Upper lobe of left lung (tissue), 6 donors: Measurements from ENCODE around the gene KCNJ3. TPM values are rescaled to one million over a fixed set of nuclear protein-coding genes. Genes with fewer than 3 reads are reported as not detected.

Source experiments
- ATAC-seq, 2 donors: fragments of 200-7000 bp; cut with Tn5 transposase; one replicate each; pipeline ENCODE4 v1.9.1; 2022; ENCODE audit warnings: mild to moderate bottlenecking in 2 of 2, moderate library complexity in 2 of 2; ENCODE audit not compliant: low FRiP score in 2 of 2
- DNase-seq, 2 donors: peaks; one replicate each; pipeline ENCODE4 v3.0.0-alpha.2; 2019 to 2020
- H3K27ac ChIP-seq, 4 donors: fragments of 200-600 bp; sonication (generic); one replicate each; pipeline ENCODE4 v1.5.1; 2016 to 2019
- H3K27me3 ChIP-seq, 4 donors: fragments of 200-600 bp; sonication (generic); one replicate each; pipeline ENCODE4 v1.5.1; 2017 to 2019
- H3K36me3 ChIP-seq, 4 donors: fragments of 200-600 bp; sonication (generic); one replicate each; pipeline ENCODE4 v1.5.1; 2016 to 2019
- H3K4me1 ChIP-seq, 4 donors: fragments of 200-600 bp; sonication (generic); one replicate each; pipeline ENCODE4 v1.5.1; 2018 to 2019
- H3K4me3 ChIP-seq, 4 donors: fragments of 200-600 bp; sonication (generic); one replicate each; pipeline ENCODE4 v1.5.1; 2017 to 2019; ENCODE audit warnings: mild to moderate bottlenecking in 2 of 4, moderate library complexity in 1 of 4
- H3K9me3 ChIP-seq, 4 donors: fragments of 200-600 bp; sonication (generic); one replicate each; pipeline ENCODE4 v1.5.1; 2018 to 2019
- EP300 ChIP-seq, 4 donors: sonication (generic); formaldehyde crosslinking; IDR thresholded peaks; one replicate each; pipeline ENCODE4 v1.5.1; 2017; ENCODE audit warnings: antibody characterized with exemption in 4 of 4, control low read depth in 2 of 4
- POLR2A ChIP-seq, 4 donors: fragments of 450-650 bp; IDR thresholded peaks; one replicate each; pipeline ENCODE4 v1.5.1; 2016 to 2017; ENCODE audit warnings: antibody characterized with exemption in 4 of 4, mild to moderate bottlenecking in 2 of 4
- POLR2AphosphoS5 ChIP-seq, 2 donors: sonication (generic); formaldehyde crosslinking; IDR thresholded peaks; one replicate each; pipeline ENCODE4 v1.5.1; 2017; ENCODE audit warnings: antibody characterized with exemption in 2 of 2
- WGBS, 2 donors: methylation state at CpG; one replicate each; pipeline ENCODE4 v1.1.5; 2017 to 2018; 5-methylcytosine and 5-hydroxymethylcytosine counted together
- total RNA-seq, 6 donors: library from RNA; depleted of rRNA in 4 of 6; stranded (reverse); fragments of >200 nt in 4 of 6; gene quantifications; one replicate each; pipeline versions ENCODE4 v1.1.0 to v1.2.1, GENCODE V29; 2016 to 2021
- TF ChIP-seq, protein P1 (sequence below), 6 experiments: fragments of 450-650 bp in 4 of 6; fragments of 200-600 bp in 2 of 6; sonication (generic) in 2 of 6; IDR thresholded peaks; one replicate each; pipeline ENCODE4 v1.5.1; 2016 to 2019; ENCODE audit warnings: antibody characterized with exemption in 6 of 6
- donor health status: DM: no; HTN: no; CAD: no; lungs with moderate emphysema.
- donor health status: DM: no; HTN: yes; CAD: no; lungs with severe emphysema.

The KCNJ3 gene
- total RNA-seq, 6 donors from 2014 or later, result not detected

GRCh38 chr2:154795651-154796050 is 97.2 kb downstream of the KCNJ3 start:
- ATAC-seq, result no peak
- H3K4me3 ChIP-seq, result no peak overlapping the region
- no peaks in the 10 kb centered on the region for H3K4me1 ChIP-seq
- TF ChIP-seq POLR2A (IDR thresholded peaks at IDR 0.05), result no peak
- TF ChIP-seq EP300 (IDR thresholded peaks at IDR 0.05), result no peak
- no peak for TF ChIP-seq POLR2AphosphoS5 (IDR thresholded peaks at IDR 0.05)
- TF ChIP-seq, protein P1, sequence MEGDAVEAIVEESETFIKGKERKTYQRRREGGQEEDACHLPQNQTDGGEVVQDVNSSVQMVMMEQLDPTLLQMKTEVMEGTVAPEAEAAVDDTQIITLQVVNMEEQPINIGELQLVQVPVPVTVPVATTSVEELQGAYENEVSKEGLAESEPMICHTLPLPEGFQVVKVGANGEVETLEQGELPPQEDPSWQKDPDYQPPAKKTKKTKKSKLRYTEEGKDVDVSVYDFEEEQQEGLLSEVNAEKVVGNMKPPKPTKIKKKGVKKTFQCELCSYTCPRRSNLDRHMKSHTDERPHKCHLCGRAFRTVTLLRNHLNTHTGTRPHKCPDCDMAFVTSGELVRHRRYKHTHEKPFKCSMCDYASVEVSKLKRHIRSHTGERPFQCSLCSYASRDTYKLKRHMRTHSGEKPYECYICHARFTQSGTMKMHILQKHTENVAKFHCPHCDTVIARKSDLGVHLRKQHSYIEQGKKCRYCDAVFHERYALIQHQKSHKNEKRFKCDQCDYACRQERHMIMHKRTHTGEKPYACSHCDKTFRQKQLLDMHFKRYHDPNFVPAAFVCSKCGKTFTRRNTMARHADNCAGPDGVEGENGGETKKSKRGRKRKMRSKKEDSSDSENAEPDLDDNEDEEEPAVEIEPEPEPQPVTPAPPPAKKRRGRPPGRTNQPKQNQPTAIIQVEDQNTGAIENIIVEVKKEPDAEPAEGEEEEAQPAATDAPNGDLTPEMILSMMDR (IDR thresholded peaks at IDR 0.05), result no peak
- no peaks in the 10 kb centered on the region for H3K9me3 ChIP-seq
- no peaks in the 10 kb centered on the region for H3K27me3 ChIP-seq
- no peak overlapping the region for H3K27ac ChIP-seq
- DNase-seq, result no peak
- H3K36me3 ChIP-seq, result no peaks in the 10 kb centered on the region
- 78 to 87% methylated on average over 3 of the region's 3 CpGs for WGBS, 2 donors

DNA sequence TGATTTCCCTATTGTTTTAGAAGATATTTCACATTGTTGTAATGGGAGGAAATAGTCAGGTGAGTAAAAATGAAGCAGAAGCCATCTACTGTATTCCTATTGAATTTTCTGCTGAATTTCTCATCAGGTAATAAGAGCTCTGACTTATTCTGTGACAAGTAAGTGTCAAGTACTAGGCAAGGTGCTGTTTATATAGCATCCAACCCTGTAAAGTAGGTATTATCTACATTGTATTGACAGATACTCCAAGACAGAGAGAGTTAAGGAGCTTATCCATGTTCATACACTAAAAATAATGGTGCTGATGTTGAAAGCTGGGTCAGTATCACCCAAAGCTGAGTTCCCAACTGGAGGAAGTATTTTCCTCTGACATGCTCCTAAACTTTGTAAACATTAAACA is 106.0 kb downstream of the KCNJ3 start:
- H3K27ac ChIP-seq, result no peak overlapping the region
- no peak overlapping the region for H3K4me3 ChIP-seq
- no peaks in the 10 kb centered on the region for H3K9me3 ChIP-seq
- DNase-seq (no peak), ATAC-seq (no peak)
- no peaks in the 10 kb centered on the region for H3K4me1 ChIP-seq
- no peaks in the 10 kb centered on the region for H3K27me3 ChIP-seq
- TF ChIP-seq, protein P1 (IDR thresholded peaks at IDR 0.05), result no peak
- no peak for TF ChIP-seq POLR2A (IDR thresholded peaks at IDR 0.05)
- no peak for TF ChIP-seq EP300 (IDR thresholded peaks at IDR 0.05)
- no peak for TF ChIP-seq POLR2AphosphoS5 (IDR thresholded peaks at IDR 0.05)
- no peaks in the 10 kb centered on the region for H3K36me3 ChIP-seq

DNA sequence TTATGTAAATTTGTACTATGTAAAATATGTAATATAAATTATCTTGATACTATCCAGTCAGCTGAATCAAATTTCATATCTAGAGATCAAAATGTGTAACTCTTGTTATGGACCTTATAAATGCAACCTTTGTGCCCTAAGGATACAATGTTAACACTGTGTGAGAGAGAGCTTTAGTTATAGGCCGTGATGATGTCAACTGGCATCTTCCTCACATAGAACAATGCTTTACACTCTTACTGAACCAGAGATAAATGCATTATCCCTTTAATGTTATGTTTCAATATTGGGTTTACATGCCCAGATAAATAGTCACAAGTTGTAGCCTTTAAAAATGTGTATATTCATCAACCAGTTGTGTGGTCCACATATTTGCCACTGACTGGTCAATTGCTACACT is 115.1 kb downstream of the KCNJ3 start:
- Histone ChIP-seq H3K27ac (no peak overlapping the region), H3K9me3 (no peaks in the 10 kb centered on the region), H3K4me3 (no peak overlapping the region), H3K36me3 (no peaks in the 10 kb centered on the region), H3K27me3 (no peaks in the 10 kb centered on the region), H3K4me1 (no peaks in the 10 kb centered on the region)
- TF ChIP-seq, protein P1 (IDR thresholded peaks at IDR 0.05), result no peak
- TF ChIP-seq EP300 (IDR thresholded peaks at IDR 0.05), result no peak
- TF ChIP-seq POLR2A (IDR thresholded peaks at IDR 0.05), result no peak
- TF ChIP-seq POLR2AphosphoS5 (IDR thresholded peaks at IDR 0.05), result no peak
- DNase-seq, result no peak
- WGBS, 2 donors, result 75 to 88% methylated on average over 1 of the region's 1 CpG
- no peak for ATAC-seq

DNA sequence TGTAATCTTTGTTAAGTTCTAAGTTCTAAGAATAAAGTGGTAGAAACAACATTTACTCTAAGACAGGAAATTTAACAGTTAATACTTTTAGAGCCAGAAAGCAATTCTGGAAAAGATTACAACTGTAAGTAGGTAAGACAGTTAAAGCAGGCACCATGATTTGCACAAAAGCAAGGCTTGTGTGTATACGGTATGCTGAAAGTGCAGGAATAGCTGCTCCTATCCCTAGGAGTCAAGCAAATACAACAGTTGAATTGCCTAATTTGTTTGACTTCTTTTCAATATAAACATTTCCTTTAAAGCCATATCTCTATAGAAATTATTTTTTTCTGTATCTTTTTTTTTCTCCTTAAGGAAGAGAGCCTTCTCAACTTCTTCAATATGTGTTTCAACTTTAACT is 116.4 kb downstream of the KCNJ3 start:
- Histone ChIP-seq H3K4me1 (no peaks in the 10 kb centered on the region), H3K4me3 (no peak overlapping the region), H3K9me3 (no peaks in the 10 kb centered on the region), H3K27ac (no peak overlapping the region), H3K36me3 (no peaks in the 10 kb centered on the region), H3K27me3 (no peaks in the 10 kb centered on the region)
- WGBS, 2 donors, result 55 to 75% methylated on average over 1 of the region's 1 CpG
- TF ChIP-seq, protein P1 (IDR thresholded peaks at IDR 0.05), result no peak
- TF ChIP-seq POLR2A (IDR thresholded peaks at IDR 0.05), result no peak
- TF ChIP-seq POLR2AphosphoS5 (IDR thresholded peaks at IDR 0.05), result no peak
- TF ChIP-seq EP300 (IDR thresholded peaks at IDR 0.05), result no peak
- ATAC-seq (no peak), DNase-seq (no peak)

GRCh38 chr2:154825358-154825757 is 126.9 kb downstream of the KCNJ3 start:
- WGBS, 2 donors, result 45 to 72% methylated on average over 2 of the region's 2 CpGs
- DNase-seq (no peak), ATAC-seq (no peak)
- Histone ChIP-seq H3K27me3 (no peaks in the 10 kb centered on the region), H3K36me3 (no peaks in the 10 kb centered on the region), H3K9me3 (no peaks in the 10 kb centered on the region), H3K4me3 (no peak overlapping the region), H3K27ac (no peak overlapping the region), H3K4me1 (no peaks in the 10 kb centered on the region)
- TF ChIP-seq EP300 (IDR thresholded peaks at IDR 0.05) (no peak), POLR2A (IDR thresholded peaks at IDR 0.05) (no peak), POLR2AphosphoS5 (IDR thresholded peaks at IDR 0.05) (no peak)
- TF ChIP-seq, protein P1 (IDR thresholded peaks at IDR 0.05), result no peak
